Osteoblast (primary cell): ENCODE measurements around the gene SLC1A2. TPM values are rescaled to one million over a fixed set of nuclear protein-coding genes. Genes with fewer than 3 reads are reported as not detected.

Experiments
- DNase-seq: peaks from one replicate; pipeline ENCODE4 v3.0.0; 2011; ENCODE audit warnings: low spot score, mixed read lengths; ENCODE audit not compliant: insufficient read length; ENCODE audit errors: missing footprints
- H2AFZ ChIP-seq: 2 replicates; pipeline ENCODE4 v1.6.0; 2011; ENCODE audit warnings: mild to moderate bottlenecking, low read length
- H3K27ac ChIP-seq: 2 replicates; pipeline ENCODE4 v1.5.1; 2011; ENCODE audit warnings: mild to moderate bottlenecking, low read depth, low read length, moderate library complexity
- H3K27me3 ChIP-seq: 2 replicates; pipeline ENCODE4 v1.6.0; 2012; ENCODE audit warnings: mild to moderate bottlenecking, control low read depth, inconsistent platforms, low read length, moderate library complexity; ENCODE audit not compliant: insufficient read depth
- H3K36me3 ChIP-seq: 2 replicates; pipeline ENCODE4 v1.5.1; 2011; ENCODE audit warnings: mild to moderate bottlenecking, low read length, control low read depth, moderate library complexity; ENCODE audit not compliant: insufficient read depth
- H3K4me1 ChIP-seq: 2 replicates; pipeline ENCODE4 v1.5.1; 2011; ENCODE audit warnings: mild to moderate bottlenecking, low read length, control low read depth, moderate library complexity; ENCODE audit not compliant: insufficient read depth
- H3K4me2 ChIP-seq: 2 replicates; pipeline ENCODE4 v1.6.0; 2011; ENCODE audit warnings: mild to moderate bottlenecking, low read length; ENCODE audit not compliant: insufficient read depth
- H3K4me3 ChIP-seq: fragments of 200-600 bp; sonication (generic); 3 replicates; pipeline ENCODE4 v1.5.1; 2012; ENCODE audit warnings: mild to moderate bottlenecking, low read length, inconsistent platforms; ENCODE audit not compliant: insufficient read depth
- H3K79me2 ChIP-seq: 2 replicates; pipeline ENCODE4 v1.6.0; 2012; ENCODE audit warnings: mild to moderate bottlenecking, low read length, control low read depth, inconsistent platforms; ENCODE audit not compliant: insufficient read depth
- H3K9me3 ChIP-seq: 2 replicates; pipeline ENCODE4 v1.5.1; 2011; ENCODE audit warnings: low read depth, low read length, control low read depth
- H4K20me1 ChIP-seq: 2 replicates; pipeline ENCODE4 v1.6.0; 2012; ENCODE audit warnings: mild to moderate bottlenecking, low read length, control low read depth; ENCODE audit not compliant: insufficient read depth
- CTCF ChIP-seq: IDR thresholded peaks from 2 replicates; pipeline ENCODE4 v1.5.1; 2011; ENCODE audit warnings: mild to moderate bottlenecking, low read depth, low read length, moderate library complexity; ENCODE audit errors: extremely low read depth
- total RNA-seq: library from RNA; depleted of rRNA; stranded (reverse); fragments of >200 nt; gene quantifications from 2 replicates; pipeline ENCODE4 v1.2.3, GENCODE V29; 2012

SLC1A2 gene
- total RNA-seq, 1 donor: 0.72 TPM

- H3K79me2 ChIP-seq: no peaks in the 10 kb centered on the region
- H3K27ac ChIP-seq: no peak overlapping the region
- no peak overlapping the region for H3K4me3 ChIP-seq
- no peak for TF ChIP-seq CTCF
- H3K4me1 ChIP-seq: peaks cover 23% of the 10 kb centered on the region
- no peak overlapping the region for H2AFZ ChIP-seq
- no peaks in the 10 kb centered on the region for H3K36me3 ChIP-seq
- no peaks in the 10 kb centered on the region for H3K9me3 ChIP-seq
- no peak overlapping the region for H3K4me2 ChIP-seq
- no peak for DNase-seq
- no peaks in the 10 kb centered on the region for H3K27me3 ChIP-seq
- no peaks in the 10 kb centered on the region for H4K20me1 ChIP-seq
Observed at GRCh38 chr11:35292279-35292678, 127.1 kb downstream of the SLC1A2 start.

GRCh38 chr11:35290876-35291275 lies 128.5 kb downstream of the SLC1A2 start:
- peaks cover 23% of the 10 kb centered on the region for H3K4me1 ChIP-seq
- TF ChIP-seq CTCF: no peak
- no peaks in the 10 kb centered on the region for H3K9me3 ChIP-seq
- no peaks in the 10 kb centered on the region for H3K79me2 ChIP-seq
- no peaks in the 10 kb centered on the region for H3K27me3 ChIP-seq
- no peak overlapping the region for H2AFZ ChIP-seq
- no peak for DNase-seq
- no peak overlapping the region for H3K4me3 ChIP-seq
- H3K27ac ChIP-seq: no peak overlapping the region
- H4K20me1 ChIP-seq: no peaks in the 10 kb centered on the region
- no peaks in the 10 kb centered on the region for H3K36me3 ChIP-seq
- H3K4me2 ChIP-seq: no peak overlapping the region

GRCh38 chr11:35289821-35290220 lies 129.5 kb downstream of the SLC1A2 start:
- H3K9me3 ChIP-seq: no peaks in the 10 kb centered on the region
- no peaks in the 10 kb centered on the region for H3K27me3 ChIP-seq
- H4K20me1 ChIP-seq: no peaks in the 10 kb centered on the region
- H3K27ac ChIP-seq: peak overlapping the region; percentile 80
- peak overlapping the region; percentile 74 for H3K4me2 ChIP-seq
- no peak for TF ChIP-seq CTCF
- H3K36me3 ChIP-seq: no peaks in the 10 kb centered on the region
- no peak overlapping the region for H2AFZ ChIP-seq
- peak; percentile 77 for DNase-seq
- no peaks in the 10 kb centered on the region for H3K79me2 ChIP-seq
- peaks cover 23% of the 10 kb centered on the region for H3K4me1 ChIP-seq
- peak overlapping the region; percentile 26 for H3K4me3 ChIP-seq

- Histone ChIP-seq H3K36me3 (no peaks in the 10 kb centered on the region), H3K27me3 (no peaks in the 10 kb centered on the region), H3K79me2 (no peaks in the 10 kb centered on the region), H4K20me1 (no peaks in the 10 kb centered on the region), H3K4me1 (peaks cover 23% of the 10 kb centered on the region), H2AFZ (peak overlapping the region; percentile 80), H3K9me3 (no peaks in the 10 kb centered on the region), H3K4me3 (peak overlapping the region; percentile 26), H3K27ac (peak overlapping the region; percentile 80), H3K4me2 (peak overlapping the region; percentile 74)
- TF ChIP-seq CTCF: no peak
- DNase-seq: no peak
Observed at GRCh38 chr11:35288817-35289541, 130.4 kb downstream of the SLC1A2 start.
